MG63 (cell line): ENCODE measurements around the gene CALHM5. TPM values are rescaled to one million over a fixed set of nuclear protein-coding genes. Genes with fewer than 3 reads are reported as not detected.
"Not testable (repeated sequence)": the region's sequence is repeated elsewhere in the genome, so short reads cannot be mapped to it uniquely, and the experiment has no call there.

Experiments
- DNase-seq: peaks from one replicate; pipeline ENCODE4 v3.0.0-alpha.2; 2020
- H3K27me3 ChIP-seq: fragments of 250-450 bp; sonication (Bioruptor Pico); 2 replicates; pipeline ENCODE4 v1.5.1; 2020; ENCODE audit warnings: mild to moderate bottlenecking, moderate library complexity
- H3K36me3 ChIP-seq: fragments of 250-450 bp; sonication (Bioruptor Pico); 2 replicates; pipeline ENCODE4 v1.5.1; 2020; ENCODE audit warnings: mild to moderate bottlenecking, moderate library complexity
- H3K4me3 ChIP-seq: fragments of 250-450 bp; sonication (Bioruptor Pico); 2 replicates; pipeline ENCODE4 v1.5.1; 2020; ENCODE audit warnings: mild to moderate bottlenecking, moderate library complexity
- H3K9me3 ChIP-seq: fragments of 250-450 bp; sonication (Bioruptor Pico); 2 replicates; pipeline ENCODE4 v1.5.1; 2020; ENCODE audit warnings: mild to moderate bottlenecking, moderate library complexity
- total RNA-seq: library from RNA; depleted of rRNA; stranded (reverse); fragments of >200 nt; shearing (Covaris generic); gene quantifications from 2 replicates; pipeline ENCODE4 v1.2.3, GENCODE V29; 2014; ENCODE audit warnings: low replicate concordance

Gene CALHM5
- total RNA-seq, 1 experiment from 2014 or later, result 0.49 TPM

DNA sequence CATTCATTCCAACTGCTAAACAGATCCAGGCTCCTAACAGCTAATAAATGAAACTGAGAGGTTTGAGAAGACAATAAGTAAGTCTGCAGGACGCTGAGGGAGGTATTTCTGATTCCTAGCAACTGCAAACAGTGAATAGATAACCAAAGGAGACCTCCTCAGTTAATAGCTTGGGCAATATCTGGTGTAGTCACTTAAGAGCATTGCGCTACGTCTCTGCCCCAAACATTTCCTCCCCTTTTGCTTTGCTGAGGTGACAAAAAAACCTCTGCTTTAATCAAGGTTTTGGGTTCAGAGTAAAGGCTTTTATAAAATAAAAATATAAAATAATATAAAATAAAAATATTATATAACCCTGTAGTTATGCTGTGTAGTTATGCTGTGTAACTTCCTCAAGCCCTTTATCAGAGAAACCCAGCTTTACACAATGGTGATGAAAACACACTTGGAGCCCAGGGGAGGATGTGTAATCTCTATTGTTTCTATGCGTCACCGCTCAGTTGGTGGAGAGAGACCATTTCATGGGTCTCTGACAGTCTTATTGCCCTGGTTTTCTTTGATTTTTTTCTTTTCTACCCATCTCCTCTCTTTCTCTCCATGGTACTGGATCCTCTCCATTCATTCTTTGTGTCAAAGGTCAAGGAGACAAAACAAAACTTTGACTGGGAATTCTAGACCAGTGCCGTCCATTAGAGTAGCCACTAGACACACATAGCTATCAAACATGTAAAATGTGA lies 18.9 kb upstream of the CALHM5 start:
- Histone ChIP-seq H3K27me3 (no peaks in the 10 kb centered on the region), H3K36me3 (no peaks in the 10 kb centered on the region), H3K9me3 (no peaks in the 10 kb centered on the region), H3K4me3 (no peak overlapping the region)
- no peak for DNase-seq

DNA sequence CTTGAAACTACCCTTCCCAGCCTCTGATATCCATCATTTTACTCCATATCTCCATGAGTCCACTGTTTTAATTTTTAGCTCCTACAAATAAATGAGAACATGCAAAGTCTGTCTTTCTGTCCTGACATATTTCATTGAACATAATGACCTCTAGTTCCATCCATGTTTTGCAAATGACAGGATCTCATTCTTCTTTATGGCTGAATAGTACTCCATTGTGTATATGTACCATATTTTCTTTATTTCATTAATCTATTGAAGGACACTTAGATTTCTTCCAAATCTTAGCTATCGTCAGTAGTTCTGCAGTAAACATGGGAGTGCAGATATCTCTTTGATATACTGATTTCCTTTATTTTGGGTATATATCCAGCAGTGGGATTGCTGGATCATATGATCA lies 16.3 kb upstream of the CALHM5 start:
- H3K36me3 ChIP-seq, DNase-seq, H3K27me3 ChIP-seq, H3K9me3 ChIP-seq, H3K4me3 ChIP-seq: not testable (repeated sequence)

DNA sequence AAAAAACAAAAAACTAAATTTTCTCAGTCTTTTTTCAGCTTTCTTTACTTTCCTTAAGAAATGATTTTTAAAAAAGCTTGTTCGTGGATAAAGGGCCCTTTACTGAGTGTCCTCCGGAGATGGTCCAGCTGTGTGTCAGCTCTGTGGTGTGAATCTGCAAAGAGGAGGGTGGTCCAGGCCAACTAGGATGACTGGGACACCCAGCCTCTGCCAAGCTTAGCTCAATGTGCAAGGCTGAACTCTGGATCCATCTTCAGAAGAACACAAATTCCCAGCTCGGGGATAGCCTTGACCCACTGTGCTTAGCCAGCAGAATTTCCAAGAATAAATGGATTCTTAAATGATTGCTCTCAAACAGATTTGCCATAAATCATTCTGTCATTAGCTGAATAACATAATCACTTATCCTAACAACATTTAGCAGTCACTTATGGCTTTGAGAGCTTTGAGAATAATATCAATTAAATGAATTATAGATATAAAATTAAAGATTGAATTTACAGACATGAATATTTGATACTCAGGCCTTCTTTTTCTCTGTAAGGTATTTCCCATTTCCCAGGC lies 14.2 kb upstream of the CALHM5 start:
- DNase-seq, result no peak
- H3K36me3 ChIP-seq, result no peaks in the 10 kb centered on the region
- H3K27me3 ChIP-seq, result no peaks in the 10 kb centered on the region

DNA sequence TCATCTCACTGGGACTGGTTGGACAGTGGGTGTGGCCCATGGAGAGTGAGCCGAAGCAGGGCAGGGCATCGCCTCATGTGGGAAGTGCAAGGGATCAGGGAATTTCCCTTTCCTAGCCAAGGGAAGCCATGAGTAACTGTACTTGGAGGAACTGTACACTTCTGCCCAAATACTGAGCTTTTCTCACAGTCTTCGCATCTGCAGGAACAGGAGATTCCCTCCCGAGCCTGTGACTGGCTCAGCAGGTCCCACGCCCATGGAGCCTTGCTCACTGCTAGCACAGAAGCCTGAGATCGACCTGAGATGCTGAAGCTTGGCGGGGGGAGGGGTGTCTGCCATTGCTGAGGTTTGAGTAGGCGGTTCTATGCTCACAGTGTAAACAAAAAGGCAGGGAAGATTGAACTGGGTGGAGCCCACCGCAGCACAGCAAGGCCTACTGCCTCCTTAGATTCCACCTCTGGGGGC lies 10.4 kb upstream of the CALHM5 start:
- H3K9me3 ChIP-seq, result no peaks in the 10 kb centered on the region
- H3K36me3 ChIP-seq, result no peaks in the 10 kb centered on the region
- no peak overlapping the region for H3K4me3 ChIP-seq
- H3K27me3 ChIP-seq, result no peaks in the 10 kb centered on the region
- DNase-seq, result no peak

More for the DNA sequence above, 14.2 kb upstream of the CALHM5 start:
- Histone ChIP-seq H3K9me3 (no peaks in the 10 kb centered on the region), H3K4me3 (no peak overlapping the region)

DNA sequence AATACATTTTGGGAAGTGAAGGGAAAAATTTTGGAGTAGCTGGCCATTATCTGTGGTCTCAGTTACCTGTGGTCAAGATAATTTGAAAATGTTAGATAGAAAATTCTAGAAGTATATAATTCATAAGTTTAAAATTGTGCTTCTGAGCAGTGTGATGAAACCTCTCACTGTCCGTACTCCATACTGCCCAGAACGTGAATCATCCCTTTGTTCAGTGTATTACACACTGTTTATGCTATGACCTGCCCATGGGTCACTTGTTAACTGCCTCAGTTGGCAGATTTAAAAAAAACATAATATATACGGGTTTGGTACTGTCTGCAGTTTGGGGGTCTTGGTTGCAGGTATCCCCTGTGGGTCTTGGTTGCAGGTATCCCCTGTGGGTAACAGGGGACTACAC lies 4.1 kb upstream of the CALHM5 start:
- Histone ChIP-seq H3K4me3 (no peak overlapping the region), H3K9me3 (peaks cover 2% of the 10 kb centered on the region; the same call in 1 of the 2 replicates), H3K27me3 (no peaks in the 10 kb centered on the region), H3K36me3 (no peaks in the 10 kb centered on the region)
- DNase-seq, result no peak

DNA sequence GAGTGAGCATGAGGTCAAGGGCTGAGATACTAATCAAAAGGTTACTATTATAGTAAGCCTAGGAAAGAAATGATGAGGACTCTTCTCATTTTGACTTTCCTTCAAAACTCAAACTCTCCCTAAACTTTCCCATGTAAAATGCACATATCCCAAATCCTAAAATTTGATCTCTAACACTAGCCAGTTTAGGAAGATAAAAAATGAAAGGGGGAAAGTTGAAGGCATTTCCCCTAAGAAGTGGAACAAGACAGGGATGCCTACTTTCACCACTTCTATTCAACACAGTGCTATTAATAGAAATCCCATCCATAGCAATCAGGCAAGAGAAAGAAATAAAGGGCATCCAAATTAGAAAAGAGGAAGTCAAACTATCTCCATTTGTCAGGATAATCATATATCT lies 2.9 kb upstream of the CALHM5 start:
- no peaks in the 10 kb centered on the region for H3K36me3 ChIP-seq
- no peak overlapping the region for H3K4me3 ChIP-seq
- peaks cover 2% of the 10 kb centered on the region; the same call in 1 of the 2 replicates for H3K9me3 ChIP-seq
- no peaks in the 10 kb centered on the region for H3K27me3 ChIP-seq
- DNase-seq, result no peak

DNA sequence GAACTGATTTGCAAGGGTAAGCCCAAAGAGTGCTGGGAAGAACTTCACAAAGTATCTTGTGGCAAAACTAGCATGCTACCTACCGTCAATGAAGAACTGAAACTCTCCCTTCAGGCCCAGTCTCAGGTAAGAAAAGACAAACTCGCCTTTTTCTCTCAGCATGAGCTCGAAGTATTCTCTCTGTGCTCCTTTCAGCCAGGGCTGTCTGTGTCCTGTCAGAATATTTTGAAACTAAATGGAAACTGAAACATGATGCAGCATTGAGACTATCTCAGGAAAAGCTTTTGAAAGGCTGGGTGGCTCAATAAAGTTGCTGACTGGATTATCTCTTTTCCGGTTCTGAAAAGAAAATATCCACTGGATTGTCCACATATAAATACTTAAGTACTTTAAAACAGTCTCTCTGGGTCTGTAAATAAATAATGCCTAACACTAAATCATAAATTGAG lies 696 bp downstream of the CALHM5 start:
- peak overlapping the region; percentile 15 for H3K4me3 ChIP-seq
- no peaks in the 10 kb centered on the region for H3K36me3 ChIP-seq
- DNase-seq, result no peak
- peaks cover 2% of the 10 kb centered on the region; the same call in 1 of the 2 replicates for H3K9me3 ChIP-seq
- H3K27me3 ChIP-seq, result no peaks in the 10 kb centered on the region

DNA sequence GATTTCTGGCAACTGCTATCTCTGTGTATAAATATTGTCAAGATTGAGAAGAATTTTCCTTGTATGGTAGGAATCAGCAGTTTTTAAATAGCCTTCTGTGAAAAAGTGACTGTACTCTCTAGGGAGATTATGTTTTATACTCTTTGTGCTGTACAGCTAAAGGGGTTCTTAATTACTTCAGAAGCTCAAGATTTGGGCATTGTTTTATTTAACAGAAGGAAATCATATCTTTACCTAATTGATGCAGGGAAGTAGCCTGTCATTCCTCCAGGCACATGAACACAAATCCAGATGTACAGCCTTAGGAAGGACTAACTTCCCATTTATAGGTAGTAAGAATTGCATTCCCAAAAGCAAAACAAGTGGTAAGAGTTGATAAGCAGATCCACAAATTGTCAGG lies 1.3 kb downstream of the CALHM5 start:
- H3K27me3 ChIP-seq, result no peaks in the 10 kb centered on the region
- peaks cover 2% of the 10 kb centered on the region; the same call in 1 of the 2 replicates for H3K9me3 ChIP-seq
- H3K36me3 ChIP-seq, result no peaks in the 10 kb centered on the region
- no peak for DNase-seq
- H3K4me3 ChIP-seq, result peak overlapping the region; percentile 15

DNA sequence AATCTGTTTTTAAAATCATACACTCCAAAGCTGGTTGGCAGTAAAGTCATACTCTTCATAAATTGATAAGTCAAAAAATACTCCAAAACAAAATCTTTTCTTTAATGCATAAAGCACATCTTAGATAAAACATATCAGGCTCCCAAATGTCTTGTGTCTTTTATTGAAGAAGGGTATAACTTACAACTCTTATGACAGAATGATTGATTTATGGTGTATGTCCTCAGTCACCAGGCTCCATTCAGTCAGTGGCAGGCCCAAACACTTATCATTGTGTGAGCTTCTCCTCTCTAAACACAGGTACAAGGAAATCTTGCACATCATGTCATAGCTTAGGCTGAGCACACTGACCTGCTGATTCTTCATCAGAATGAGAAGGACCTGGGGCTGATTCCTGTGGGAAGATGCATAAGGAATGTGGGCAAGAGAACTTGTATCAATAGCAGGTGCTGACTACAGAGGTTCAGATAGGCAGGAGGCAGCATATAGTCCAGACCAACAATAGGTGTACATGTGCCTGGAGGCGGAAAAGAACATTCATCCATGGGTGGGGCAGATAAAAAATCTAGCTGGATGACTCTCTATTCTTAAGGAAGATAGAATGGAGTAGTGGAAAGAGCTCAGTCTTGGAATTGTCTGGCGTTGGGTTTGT lies 1.9 kb downstream of the CALHM5 start:
- no peak overlapping the region for H3K4me3 ChIP-seq
- H3K9me3 ChIP-seq, result peaks cover 2% of the 10 kb centered on the region; the same call in 1 of the 2 replicates
- DNase-seq, result no peak
- no peaks in the 10 kb centered on the region for H3K27me3 ChIP-seq
- H3K36me3 ChIP-seq, result no peaks in the 10 kb centered on the region

DNA sequence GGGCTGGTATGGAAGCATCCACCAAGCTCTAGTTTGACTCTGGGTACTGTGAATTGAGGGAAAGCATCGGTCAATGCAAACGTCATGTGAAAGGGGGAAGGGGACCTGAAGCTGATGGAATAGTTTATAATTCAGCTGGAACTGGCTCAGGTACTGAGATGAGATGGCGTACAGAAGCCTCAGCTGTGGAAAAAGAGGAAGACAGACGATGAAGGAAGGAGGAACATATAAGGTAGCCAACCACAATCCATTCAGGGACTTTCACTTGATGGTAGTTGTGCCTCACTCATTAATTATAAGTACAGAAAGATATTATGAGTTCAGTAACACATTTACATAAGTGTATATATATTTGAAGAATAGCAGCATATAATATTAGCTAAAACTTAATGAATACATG lies 2.7 kb downstream of the CALHM5 start:
- H3K4me3 ChIP-seq, result no peak overlapping the region
- no peaks in the 10 kb centered on the region for H3K36me3 ChIP-seq
- DNase-seq, result no peak
- no peaks in the 10 kb centered on the region for H3K27me3 ChIP-seq
- peaks cover 2% of the 10 kb centered on the region; the same call in 1 of the 2 replicates for H3K9me3 ChIP-seq

DNA sequence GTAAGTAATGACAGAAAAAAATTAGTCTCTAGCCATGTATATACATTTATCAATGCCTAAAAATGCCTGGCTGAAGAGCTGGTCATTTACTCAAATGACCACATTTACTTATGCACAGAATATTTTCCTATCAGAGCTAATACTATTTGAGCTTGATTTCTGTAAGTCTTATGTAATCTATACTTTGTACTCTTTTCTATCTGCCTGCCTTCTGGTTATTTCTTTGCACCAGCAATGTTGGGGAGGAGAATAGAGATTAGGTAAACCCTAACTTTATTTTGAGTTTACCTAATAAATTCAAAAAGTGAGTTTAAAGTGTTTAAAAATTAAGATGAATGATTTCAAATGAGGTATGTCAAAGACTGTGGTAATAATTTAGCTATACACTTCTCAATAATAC lies 3.7 kb downstream of the CALHM5 start:
- Histone ChIP-seq H3K9me3 (no peaks in the 10 kb centered on the region), H3K4me3 (no peak overlapping the region), H3K36me3 (no peaks in the 10 kb centered on the region), H3K27me3 (no peaks in the 10 kb centered on the region)
- no peak for DNase-seq

DNA sequence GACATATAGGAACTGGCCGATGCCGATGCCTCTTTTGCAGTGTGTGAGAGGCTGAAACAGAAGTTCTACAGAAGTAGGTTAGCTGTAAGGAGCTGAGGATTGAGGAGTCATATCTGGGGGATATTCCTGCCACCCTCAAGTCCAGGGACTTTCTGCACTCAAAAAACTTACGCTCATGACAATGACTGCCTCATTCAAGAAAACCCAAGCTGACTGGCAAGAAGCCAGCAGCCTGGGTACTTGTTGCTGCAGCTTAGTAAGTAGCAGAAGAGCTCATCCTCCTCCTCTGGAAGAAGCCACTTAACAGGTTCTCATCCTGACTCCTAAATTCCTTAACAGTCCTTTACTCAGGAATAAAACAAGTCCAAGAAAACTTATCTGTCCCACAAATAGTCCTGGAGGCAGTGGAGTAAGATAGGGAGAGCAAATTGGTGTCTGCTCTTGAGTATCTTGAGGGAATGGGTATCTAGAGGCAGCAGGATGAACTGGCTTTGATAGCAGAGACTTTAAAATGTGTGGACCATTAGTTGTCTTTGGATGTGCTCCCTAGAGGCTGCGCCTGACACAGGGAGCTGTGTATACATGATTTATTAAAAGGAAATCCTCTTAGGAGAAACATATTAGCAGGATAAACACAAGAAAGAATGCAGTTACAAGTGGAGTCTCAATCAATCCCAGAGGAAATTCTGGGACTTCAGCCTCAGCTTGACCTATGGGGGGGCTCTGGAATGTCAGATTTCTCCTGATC lies 7.4 kb downstream of the CALHM5 start:
- H3K4me3 ChIP-seq, result no peak overlapping the region
- DNase-seq, result no peak

DNA sequence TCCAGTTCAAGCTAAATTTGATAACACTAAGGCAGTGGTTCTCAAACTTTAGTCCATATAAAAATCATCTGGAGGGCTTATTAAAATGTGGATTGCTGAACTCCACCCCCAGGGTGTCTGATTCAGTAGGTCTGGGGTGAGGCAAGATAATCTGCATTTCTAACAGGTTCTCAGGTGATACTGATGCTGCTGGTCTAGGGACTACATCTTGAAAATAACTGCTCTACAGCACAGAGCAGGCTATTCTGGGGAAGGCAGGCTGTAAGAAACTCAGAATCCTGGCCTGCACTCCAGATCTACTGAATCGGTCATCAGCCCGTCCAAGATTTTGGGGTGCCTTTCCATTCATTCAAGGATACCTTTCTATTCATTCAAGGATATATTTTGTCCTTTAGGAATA lies 11.5 kb downstream of the CALHM5 start:
- H3K4me3 ChIP-seq, result no peak overlapping the region
- no peak for DNase-seq
- H3K27me3 ChIP-seq, result peaks cover 3% of the 10 kb centered on the region
- no peaks in the 10 kb centered on the region for H3K9me3 ChIP-seq
- no peaks in the 10 kb centered on the region for H3K36me3 ChIP-seq

More for the DNA sequence above, 7.4 kb downstream of the CALHM5 start:
- H3K36me3 ChIP-seq, result no peaks in the 10 kb centered on the region
- H3K9me3 ChIP-seq, result no peaks in the 10 kb centered on the region
- H3K27me3 ChIP-seq, result no peaks in the 10 kb centered on the region

DNA sequence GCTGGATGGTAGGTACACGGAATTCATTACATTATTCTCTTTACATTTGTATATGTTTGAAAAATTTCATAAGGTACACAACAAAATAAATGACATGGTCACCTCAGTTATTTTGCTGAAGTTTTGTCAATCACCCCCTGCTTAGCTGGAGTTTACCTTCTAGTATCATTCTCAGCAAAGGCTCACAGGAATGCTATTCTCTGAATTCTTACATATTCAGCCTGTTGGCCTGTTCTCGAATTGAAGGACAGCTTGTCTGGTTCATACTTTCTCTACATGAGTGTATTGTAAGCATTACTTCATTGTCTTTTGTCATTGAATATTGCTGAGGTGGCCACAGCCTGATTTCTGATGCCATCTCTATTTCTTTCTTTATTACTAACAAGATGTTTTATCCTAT lies 12.8 kb downstream of the CALHM5 start:
- no peaks in the 10 kb centered on the region for H3K9me3 ChIP-seq
- no peak for DNase-seq
- no peak overlapping the region for H3K4me3 ChIP-seq
- H3K36me3 ChIP-seq, result no peaks in the 10 kb centered on the region
- peaks cover 5% of the 10 kb centered on the region for H3K27me3 ChIP-seq

DNA sequence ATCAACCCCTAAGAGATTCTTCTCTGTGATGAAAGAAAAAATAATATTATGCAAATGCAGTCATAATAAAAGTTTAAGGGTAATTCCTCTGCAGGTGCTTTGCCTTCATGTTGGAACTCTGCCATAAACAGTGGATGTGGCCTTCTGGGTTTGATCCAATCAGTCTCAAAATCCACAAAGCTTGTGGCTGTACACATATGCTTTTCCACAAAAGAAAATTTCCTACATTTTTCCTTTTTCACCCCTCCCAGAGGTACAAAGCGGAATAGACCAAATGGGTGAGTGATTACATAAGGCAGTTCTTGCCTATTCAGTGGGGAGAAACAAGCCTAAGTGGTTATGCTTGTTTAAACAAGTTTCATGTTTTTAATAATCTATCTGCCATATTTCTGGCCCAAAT lies 16.7 kb downstream of the CALHM5 start:
- H3K27me3 ChIP-seq, result peaks cover 15% of the 10 kb centered on the region
- H3K36me3 ChIP-seq, result no peaks in the 10 kb centered on the region
- no peak for DNase-seq
- no peaks in the 10 kb centered on the region for H3K9me3 ChIP-seq
- no peak overlapping the region for H3K4me3 ChIP-seq

DNA sequence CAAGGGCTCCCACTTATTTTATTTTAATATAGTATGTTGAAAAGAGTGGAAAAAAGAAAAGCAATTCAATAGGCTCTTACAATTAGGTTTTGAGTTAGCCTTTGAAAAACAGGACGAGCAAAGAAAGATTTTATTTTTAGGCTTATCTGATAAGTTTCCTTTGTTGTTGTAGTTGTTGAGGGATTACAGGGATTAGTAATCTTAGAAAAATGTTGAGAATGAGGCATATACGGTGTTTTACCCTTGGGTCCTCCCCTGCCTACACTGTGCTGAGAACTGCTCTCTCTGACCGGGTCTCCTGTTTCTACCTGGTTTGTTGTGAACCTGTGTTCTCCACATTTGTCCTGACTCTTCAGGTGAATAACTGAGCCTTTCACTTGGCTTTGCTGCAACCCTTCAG lies 17.3 kb downstream of the CALHM5 start:
- no peak overlapping the region for H3K4me3 ChIP-seq
- DNase-seq, result no peak
- peaks cover 18% of the 10 kb centered on the region for H3K27me3 ChIP-seq
- H3K36me3 ChIP-seq, result no peaks in the 10 kb centered on the region
- H3K9me3 ChIP-seq, result no peaks in the 10 kb centered on the region
